ENCODE data around the gene SLAMF9.

Gene SLAMF9

DNA sequence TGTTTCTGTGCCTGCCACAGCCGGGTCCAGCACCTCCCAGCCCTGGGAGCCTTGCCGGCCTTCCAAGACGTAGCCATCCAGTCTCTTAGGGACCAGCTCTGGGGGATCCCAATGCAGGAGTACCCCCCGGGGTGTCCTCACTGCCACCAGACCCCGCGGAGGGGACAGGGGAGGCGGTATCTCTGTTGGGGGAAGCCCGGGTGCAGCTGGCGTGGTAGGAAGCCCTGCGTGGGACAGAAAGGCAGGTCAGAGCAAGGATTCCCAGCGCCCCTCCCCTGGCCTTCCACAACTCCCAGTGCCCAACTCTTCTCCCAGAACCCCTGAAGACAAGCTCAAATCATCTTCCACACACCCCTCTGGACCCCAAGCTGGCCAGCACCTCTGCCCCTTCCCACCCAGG, 23.8 kb downstream of the SLAMF9 start:
- TF ChIP-seq, protein P1, sequence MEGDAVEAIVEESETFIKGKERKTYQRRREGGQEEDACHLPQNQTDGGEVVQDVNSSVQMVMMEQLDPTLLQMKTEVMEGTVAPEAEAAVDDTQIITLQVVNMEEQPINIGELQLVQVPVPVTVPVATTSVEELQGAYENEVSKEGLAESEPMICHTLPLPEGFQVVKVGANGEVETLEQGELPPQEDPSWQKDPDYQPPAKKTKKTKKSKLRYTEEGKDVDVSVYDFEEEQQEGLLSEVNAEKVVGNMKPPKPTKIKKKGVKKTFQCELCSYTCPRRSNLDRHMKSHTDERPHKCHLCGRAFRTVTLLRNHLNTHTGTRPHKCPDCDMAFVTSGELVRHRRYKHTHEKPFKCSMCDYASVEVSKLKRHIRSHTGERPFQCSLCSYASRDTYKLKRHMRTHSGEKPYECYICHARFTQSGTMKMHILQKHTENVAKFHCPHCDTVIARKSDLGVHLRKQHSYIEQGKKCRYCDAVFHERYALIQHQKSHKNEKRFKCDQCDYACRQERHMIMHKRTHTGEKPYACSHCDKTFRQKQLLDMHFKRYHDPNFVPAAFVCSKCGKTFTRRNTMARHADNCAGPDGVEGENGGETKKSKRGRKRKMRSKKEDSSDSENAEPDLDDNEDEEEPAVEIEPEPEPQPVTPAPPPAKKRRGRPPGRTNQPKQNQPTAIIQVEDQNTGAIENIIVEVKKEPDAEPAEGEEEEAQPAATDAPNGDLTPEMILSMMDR (IDR thresholded peaks at IDR 0.05; ENCODE audit: low read depth, low read length) = no peak
- no peak for DNase-seq (ENCODE audit: extremely low read depth, low read depth)

DNA sequence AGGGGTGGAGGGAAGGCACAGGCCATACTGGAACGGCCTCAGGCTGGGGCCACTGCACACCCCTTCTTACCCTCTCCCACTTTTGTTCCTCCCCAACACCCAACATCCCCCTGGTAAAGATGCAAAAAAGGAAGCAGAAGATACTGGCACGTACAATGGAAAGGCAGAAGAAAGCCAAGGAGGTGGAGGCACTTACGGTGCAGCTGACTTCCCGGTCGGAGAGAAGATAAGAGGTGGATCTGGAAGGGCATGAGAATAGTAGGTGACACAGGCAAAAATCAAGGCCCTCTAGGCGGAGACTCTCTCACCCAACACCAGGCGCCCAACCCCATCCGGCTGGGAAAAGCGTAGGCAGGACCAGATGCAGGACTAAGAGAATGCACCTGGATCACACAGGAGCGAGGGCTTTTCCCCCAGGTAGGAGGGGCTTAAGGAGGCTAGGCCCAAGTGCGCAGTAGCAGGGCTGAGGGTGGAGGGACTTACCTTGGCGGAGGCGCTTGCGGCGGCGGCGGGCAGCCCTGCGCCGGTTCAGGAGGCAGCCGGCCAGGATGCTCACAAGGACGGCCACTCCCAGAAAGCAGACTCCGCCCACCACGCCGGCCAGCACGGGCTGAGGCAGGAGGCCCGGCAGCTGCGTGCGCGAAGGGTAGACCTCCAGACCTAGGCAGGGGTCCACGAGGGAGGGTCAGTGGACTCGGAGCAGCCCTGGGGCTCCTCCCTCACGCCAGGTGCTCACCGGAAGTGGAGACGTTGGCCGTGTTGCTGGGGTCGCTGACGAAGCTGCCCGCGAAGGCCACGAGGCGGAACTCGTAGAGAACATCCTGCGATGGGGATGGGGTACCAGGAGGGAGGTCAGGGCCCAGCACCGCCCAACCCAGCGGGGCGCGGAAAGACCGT, 24.6 kb downstream of the SLAMF9 start:
- DNase-seq (ENCODE audit: extremely low read depth, low read depth) = no peak
- TF ChIP-seq, protein P1 (IDR thresholded peaks at IDR 0.05; ENCODE audit: low read depth, low read length) = no peak

DNA sequence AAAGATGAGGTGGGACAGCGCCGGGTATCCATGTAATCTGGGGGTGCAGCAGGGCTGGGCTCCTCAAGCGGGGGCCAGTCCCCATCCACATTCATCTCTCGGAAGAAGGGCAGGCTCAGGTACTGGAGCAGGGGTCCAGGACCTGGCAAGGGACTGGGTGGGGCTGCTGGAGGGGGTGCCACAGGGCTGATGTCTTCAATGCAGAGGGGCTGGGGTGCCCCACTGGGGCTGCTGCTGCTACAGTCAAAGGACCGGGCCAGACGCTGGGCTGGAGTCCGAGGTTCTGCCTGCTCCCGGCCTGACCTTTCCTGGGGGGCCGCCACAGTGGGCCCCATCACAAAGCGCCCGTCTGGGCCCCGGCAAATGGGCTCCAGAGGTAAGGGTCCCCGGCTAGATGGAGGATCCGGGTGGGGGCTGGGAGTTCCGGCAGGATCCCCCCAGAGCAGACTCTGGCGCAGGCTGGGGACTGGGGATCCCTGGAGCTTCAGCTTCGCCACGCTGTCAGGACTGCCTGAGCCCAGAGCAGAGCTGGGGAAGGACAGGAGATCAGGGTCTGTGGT, 25.5 kb downstream of the SLAMF9 start:
- TF ChIP-seq, protein P1 (IDR thresholded peaks at IDR 0.05; ENCODE audit: low read depth, low read length) = no peak
- no peak for DNase-seq (ENCODE audit: extremely low read depth, low read depth)

DNA sequence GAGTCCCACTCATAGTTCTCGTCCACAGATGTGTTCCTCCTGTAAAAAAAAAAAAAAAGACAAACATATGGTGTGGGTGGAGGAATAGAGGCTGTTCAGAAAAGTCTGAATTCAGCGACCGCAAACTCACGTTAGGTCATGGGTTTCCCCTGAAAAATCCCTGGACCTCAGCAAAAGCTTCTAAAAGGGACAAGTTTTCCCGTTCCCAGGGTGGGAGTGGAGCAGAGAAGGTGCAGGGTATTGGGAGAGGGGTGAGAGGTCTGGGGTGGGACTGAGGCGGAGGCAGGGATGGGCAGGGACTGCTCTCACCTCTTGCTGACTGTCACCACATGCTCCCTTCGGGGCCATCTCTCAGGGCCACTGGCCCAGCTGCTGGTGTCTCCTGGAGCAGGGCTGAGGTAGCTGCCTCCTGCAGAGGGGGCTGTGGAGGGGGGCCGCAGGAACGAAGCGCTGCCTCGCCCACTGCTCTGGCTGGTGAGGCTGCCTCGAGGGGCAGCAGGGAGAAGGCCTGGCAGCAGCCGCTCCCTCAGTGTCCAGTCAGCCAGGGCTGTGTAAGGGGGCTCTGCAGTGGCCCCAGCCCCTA, 26.1 kb downstream of the SLAMF9 start:
- TF ChIP-seq, protein P1 (IDR thresholded peaks at IDR 0.05; ENCODE audit: low read depth, low read length) = no peak
- DNase-seq (ENCODE audit: extremely low read depth, low read depth) = no peak

DNA sequence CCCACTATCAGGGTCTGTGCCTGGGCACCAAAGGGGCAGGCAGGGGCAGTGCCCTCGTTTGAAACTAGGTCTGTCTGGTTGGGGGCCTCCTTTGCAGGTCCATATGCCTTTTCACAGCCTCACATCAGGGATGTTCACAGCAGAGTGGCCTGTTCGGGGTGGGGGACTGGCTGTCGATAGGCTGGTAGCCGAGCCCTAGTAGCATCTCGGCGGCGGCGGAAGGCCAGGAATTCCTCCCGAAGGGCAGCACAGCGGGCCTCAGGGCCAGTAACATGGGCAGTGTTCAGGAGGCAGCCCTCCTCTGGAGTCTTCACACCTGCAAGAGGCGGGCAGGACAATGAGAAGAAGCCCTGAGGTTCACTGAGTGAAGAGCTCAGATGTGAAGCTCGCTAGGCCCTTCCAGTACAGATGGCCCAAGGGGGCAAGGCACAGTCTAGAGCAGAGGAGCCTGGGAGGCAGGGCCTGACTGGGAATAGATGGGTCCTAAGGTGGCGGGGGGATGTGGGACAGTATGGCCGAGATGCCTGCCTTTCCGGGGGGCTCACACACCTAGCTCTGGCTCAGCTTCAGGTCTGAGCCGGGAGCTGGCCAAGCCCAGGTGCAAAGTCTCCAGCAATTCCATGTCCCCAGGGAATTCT, 26.7 kb downstream of the SLAMF9 start:
- TF ChIP-seq, protein P1 (IDR thresholded peaks at IDR 0.05; ENCODE audit: low read depth, low read length) = no peak
- DNase-seq (ENCODE audit: extremely low read depth, low read depth) = no peak

DNA sequence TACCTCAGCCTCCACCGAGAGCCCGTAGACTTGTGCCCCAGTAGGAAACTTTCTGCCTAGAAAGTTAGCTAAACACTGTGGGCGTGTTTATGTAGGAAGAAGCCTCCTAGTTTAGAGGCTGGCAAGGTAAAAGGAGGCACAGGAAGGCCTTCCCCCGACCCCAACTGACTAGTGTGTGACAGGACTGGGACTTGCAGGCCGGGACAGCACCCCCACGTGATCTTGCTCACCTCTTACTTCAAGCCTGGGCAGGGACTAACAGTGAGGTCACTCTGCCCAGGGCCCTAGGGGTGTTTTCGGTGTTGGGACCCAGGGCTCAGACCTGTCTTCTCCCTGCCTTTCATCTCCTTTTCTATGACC, 28.3 kb downstream of the SLAMF9 start:
- no peak for DNase-seq (ENCODE audit: extremely low read depth, low read depth)
- TF ChIP-seq, protein P1 (IDR thresholded peaks at IDR 0.05; ENCODE audit: low read depth, low read length) = no peak

All from AG09319 (cell line).